HEK293 (cell line): ENCODE data around the gene PDE6C.

ENCODE experiments used
- GLI4 ChIP-seq: fragments of 450-650 bp; formaldehyde crosslinking; IDR thresholded peaks from 2 replicates; pipeline ENCODE4 v1.5.1; 2016; ENCODE audit warnings: missing biosample characterization, missing genetic modification characterization
- HIC1 ChIP-seq: fragments of 450-650 bp; formaldehyde crosslinking; IDR thresholded peaks from 2 replicates; pipeline ENCODE4 v1.5.1; 2016; ENCODE audit warnings: missing biosample characterization, missing genetic modification characterization
- KLF7 ChIP-seq: fragments of 450-650 bp; formaldehyde crosslinking; IDR thresholded peaks from 2 replicates; pipeline ENCODE4 v1.5.1; 2016; ENCODE audit warnings: missing biosample characterization, missing genetic modification characterization, borderline replicate concordance
- MEIS1 ChIP-seq: sonication (generic); formaldehyde crosslinking; IDR thresholded peaks from 2 replicates; pipeline ENCODE4 v1.8.1; 2022; ENCODE audit warnings: missing genetic modification reagents, mild to moderate bottlenecking, borderline replicate concordance
- ZNF114 ChIP-seq: fragments of 450-650 bp; formaldehyde crosslinking; IDR thresholded peaks from 2 replicates; pipeline ENCODE4 v1.5.0; 2017; ENCODE audit warnings: missing biosample characterization, missing genetic modification characterization
- ZNF155 ChIP-seq: fragments of 450-650 bp; formaldehyde crosslinking; IDR thresholded peaks from 2 replicates; pipeline ENCODE4 v1.5.1; 2016; ENCODE audit warnings: missing biosample characterization, missing genetic modification characterization
- ZNF239 ChIP-seq: fragments of 450-650 bp; formaldehyde crosslinking; IDR thresholded peaks from 2 replicates; pipeline ENCODE4 v1.5.1; 2016; ENCODE audit warnings: missing biosample characterization, missing genetic modification characterization
- ZNF26 ChIP-seq: fragments of 450-650 bp; formaldehyde crosslinking; IDR thresholded peaks from 2 replicates; pipeline ENCODE4 v1.5.1; 2016; ENCODE audit warnings: missing biosample characterization, missing genetic modification characterization
- ZNF324 ChIP-seq: fragments of 450-650 bp; formaldehyde crosslinking; IDR thresholded peaks from 2 replicates; pipeline ENCODE4 v1.5.1; 2016; ENCODE audit warnings: missing biosample characterization, missing genetic modification characterization
- ZNF37A ChIP-seq: fragments of 450-650 bp; IDR thresholded peaks from 2 replicates; pipeline ENCODE4 v1.5.1; 2018; ENCODE audit warnings: missing biosample characterization, missing genetic modification characterization
- ZNF416 ChIP-seq: fragments of 450-650 bp; formaldehyde crosslinking; IDR thresholded peaks from 2 replicates; pipeline ENCODE4 v1.5.1; 2016; ENCODE audit warnings: missing biosample characterization, missing genetic modification characterization
- ZNF530 ChIP-seq: fragments of 450-650 bp; formaldehyde crosslinking; IDR thresholded peaks from 2 replicates; pipeline ENCODE4 v1.5.1; 2016; ENCODE audit warnings: low read depth, missing biosample characterization, missing genetic modification characterization
- ZNF544 ChIP-seq: fragments of 450-650 bp; formaldehyde crosslinking; IDR thresholded peaks from 2 replicates; pipeline ENCODE4 v1.5.0; 2017; ENCODE audit warnings: missing biosample characterization, missing genetic modification characterization
- ZNF596 ChIP-seq: fragments of 450-650 bp; IDR thresholded peaks from 2 replicates; pipeline ENCODE4 v1.5.0; 2018; ENCODE audit warnings: missing biosample characterization, mild to moderate bottlenecking, missing genetic modification characterization, moderate library complexity
- ZNF629 ChIP-seq: fragments of 450-650 bp; formaldehyde crosslinking; IDR thresholded peaks from 2 replicates; pipeline ENCODE4 v1.5.1; 2017; ENCODE audit warnings: missing biosample characterization, missing genetic modification characterization
- ZNF654 ChIP-seq: fragments of 450-650 bp; formaldehyde crosslinking; IDR thresholded peaks from 2 replicates; pipeline ENCODE4 v1.5.1; 2016; ENCODE audit warnings: low read depth, missing biosample characterization, missing genetic modification characterization
- ZNF692 ChIP-seq: fragments of 450-650 bp; formaldehyde crosslinking; IDR thresholded peaks from 2 replicates; pipeline ENCODE4 v1.5.1; 2016; ENCODE audit warnings: missing biosample characterization, missing genetic modification characterization
- ZNF76 ChIP-seq: fragments of 450-650 bp; formaldehyde crosslinking; IDR thresholded peaks from 2 replicates; pipeline ENCODE4; 2016; ENCODE audit warnings: low read depth, missing biosample characterization, missing genetic modification characterization, borderline replicate concordance
- ZNF768 ChIP-seq: fragments of 450-650 bp; formaldehyde crosslinking; IDR thresholded peaks from 2 replicates; pipeline ENCODE4 v1.5.1; 2018; ENCODE audit warnings: missing biosample characterization, mild to moderate bottlenecking, missing genetic modification characterization
- ZSCAN16 ChIP-seq: fragments of 450-650 bp; formaldehyde crosslinking; IDR thresholded peaks from 2 replicates; pipeline ENCODE4 v1.5.1; 2016; ENCODE audit warnings: missing biosample characterization, missing genetic modification characterization
- ZSCAN4 ChIP-seq: fragments of 450-650 bp; formaldehyde crosslinking; IDR thresholded peaks from 2 replicates; pipeline ENCODE4 v1.5.1; 2017; ENCODE audit warnings: missing biosample characterization, missing genetic modification characterization
- TF ChIP-seq, protein P1 (sequence below): fragments of 450-650 bp; formaldehyde crosslinking; IDR thresholded peaks from 2 replicates; pipeline ENCODE4 v1.5.1; 2016; ENCODE audit warnings: missing biosample characterization, missing genetic modification characterization
- TF ChIP-seq, protein P2 (sequence below): fragments of 450-650 bp; formaldehyde crosslinking; IDR thresholded peaks from 2 replicates; pipeline ENCODE4 v1.5.1; 2017; ENCODE audit warnings: missing biosample characterization, missing genetic modification characterization
- TF ChIP-seq, protein P3 (sequence below): fragments of 450-650 bp; formaldehyde crosslinking; IDR thresholded peaks from 2 replicates; pipeline ENCODE4 v1.5.1; 2016; ENCODE audit warnings: missing biosample characterization, missing genetic modification characterization
- TF ChIP-seq, protein P4 (sequence below): fragments of 450-650 bp; formaldehyde crosslinking; IDR thresholded peaks from 2 replicates; pipeline ENCODE4 v1.5.1; 2016; ENCODE audit warnings: missing biosample characterization, missing genetic modification characterization

Gene PDE6C

DNA sequence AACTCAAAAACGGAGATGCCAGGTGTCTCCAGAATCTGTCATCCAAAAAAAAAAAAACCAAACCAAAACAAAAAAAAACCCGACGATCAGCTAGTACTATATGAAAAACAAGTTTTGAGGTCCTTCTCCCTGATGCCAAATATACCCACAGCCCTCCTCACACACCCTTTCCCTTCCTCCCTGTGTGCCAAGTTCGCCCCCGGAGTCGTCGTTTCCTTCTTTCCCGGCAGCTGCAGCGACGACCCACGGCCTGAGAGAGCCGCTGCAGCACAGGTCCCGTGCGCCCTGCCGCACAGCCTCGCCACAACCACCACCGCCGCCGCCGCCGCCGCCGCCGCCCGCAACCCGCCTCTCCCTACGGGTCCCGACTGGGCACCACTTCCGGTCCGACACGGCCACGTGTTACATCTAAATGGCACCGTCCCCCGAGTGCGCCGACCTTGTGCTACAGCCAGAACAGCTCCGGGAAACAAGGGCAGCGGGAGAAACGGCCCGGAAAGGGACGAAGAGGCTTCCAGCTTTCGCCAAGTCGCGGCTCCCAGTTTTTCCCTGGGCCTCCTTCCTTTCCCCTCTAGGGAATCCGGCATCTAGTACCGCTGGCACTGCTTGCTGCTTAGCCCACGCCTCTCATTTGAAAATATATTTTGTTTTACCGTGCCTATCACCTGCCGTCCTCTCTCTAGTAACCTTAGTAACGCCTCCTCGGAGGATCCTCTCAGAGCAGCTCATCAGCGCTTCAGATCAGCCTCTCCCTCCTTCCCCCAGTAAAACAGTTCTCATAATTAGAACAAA, 90.1 kb downstream of the PDE6C start, which contains the start of gene FRA10AC1 (continued):
- TF ChIP-seq, protein P1, sequence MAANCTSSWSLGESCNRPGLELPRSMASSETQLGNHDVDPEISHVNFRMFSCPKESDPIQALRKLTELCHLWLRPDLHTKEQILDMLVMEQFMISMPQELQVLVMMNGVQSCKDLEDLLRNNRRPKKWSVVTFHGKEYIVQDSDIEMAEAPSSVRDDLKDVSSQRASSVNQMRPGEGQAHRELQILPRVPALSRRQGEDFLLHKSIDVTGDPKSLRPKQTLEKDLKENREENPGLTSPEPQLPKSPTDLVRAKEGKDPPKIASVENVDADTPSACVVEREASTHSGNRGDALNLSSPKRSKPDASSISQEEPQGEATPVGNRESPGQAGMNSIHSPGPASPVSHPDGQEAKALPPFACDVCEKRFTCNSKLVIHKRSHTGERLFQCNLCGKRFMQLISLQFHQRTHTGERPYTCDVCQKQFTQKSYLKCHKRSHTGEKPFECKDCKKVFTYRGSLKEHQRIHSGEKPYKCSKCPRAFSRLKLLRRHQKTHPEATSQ (tag by site-specific recombination) = peak; percentile 100
- TF ChIP-seq ZNF26 (tag by site-specific recombination) (no peak), ZNF114 (tag by site-specific recombination) (no peak), ZNF544 (tag by site-specific recombination) (no peak), ZNF768 (tag by site-specific recombination) (peak; percentile 8; the same call in 1 of the 2 replicates), GLI4 (peak; percentile 99), MEIS1 (CRISPR knock-in tag) (no peak), ZNF324 (tag by site-specific recombination) (peak; percentile 99), ZNF155 (tag by site-specific recombination) (no peak), HIC1 (tag by site-specific recombination) (peak; percentile 98), ZNF76 (tag by site-specific recombination) (peak; percentile 89), KLF7 (tag by site-specific recombination) (peak; percentile 85; the same call in 1 of the 2 replicates), ZNF37A (tag by site-specific recombination) (peak; percentile 55), ZNF239 (tag by site-specific recombination) (peak; percentile 78; the same call in 1 of the 2 replicates), ZSCAN16 (tag by site-specific recombination) (0 out of 2 replicates have a peak, but pooled peaks have one; percentile 54), ZNF416 (tag by site-specific recombination) (no peak), ZNF654 (tag by site-specific recombination) (peak; percentile 44), ZSCAN4 (tag by site-specific recombination) (peak; percentile 72), ZNF692 (tag by site-specific recombination) (peak; percentile 95), ZNF629 (tag by site-specific recombination) (peak; percentile 88), ZNF530 (tag by site-specific recombination) (no peak; the same call in 1 of the 2 replicates), ZNF596 (tag by site-specific recombination) (peak; percentile 77)
- TF ChIP-seq, protein P2, sequence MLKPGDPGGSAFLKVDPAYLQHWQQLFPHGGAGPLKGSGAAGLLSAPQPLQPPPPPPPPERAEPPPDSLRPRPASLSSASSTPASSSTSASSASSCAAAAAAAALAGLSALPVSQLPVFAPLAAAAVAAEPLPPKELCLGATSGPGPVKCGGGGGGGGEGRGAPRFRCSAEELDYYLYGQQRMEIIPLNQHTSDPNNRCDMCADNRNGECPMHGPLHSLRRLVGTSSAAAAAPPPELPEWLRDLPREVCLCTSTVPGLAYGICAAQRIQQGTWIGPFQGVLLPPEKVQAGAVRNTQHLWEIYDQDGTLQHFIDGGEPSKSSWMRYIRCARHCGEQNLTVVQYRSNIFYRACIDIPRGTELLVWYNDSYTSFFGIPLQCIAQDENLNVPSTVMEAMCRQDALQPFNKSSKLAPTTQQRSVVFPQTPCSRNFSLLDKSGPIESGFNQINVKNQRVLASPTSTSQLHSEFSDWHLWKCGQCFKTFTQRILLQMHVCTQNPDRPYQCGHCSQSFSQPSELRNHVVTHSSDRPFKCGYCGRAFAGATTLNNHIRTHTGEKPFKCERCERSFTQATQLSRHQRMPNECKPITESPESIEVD (tag by site-specific recombination) = no peak
- TF ChIP-seq, protein P3, sequence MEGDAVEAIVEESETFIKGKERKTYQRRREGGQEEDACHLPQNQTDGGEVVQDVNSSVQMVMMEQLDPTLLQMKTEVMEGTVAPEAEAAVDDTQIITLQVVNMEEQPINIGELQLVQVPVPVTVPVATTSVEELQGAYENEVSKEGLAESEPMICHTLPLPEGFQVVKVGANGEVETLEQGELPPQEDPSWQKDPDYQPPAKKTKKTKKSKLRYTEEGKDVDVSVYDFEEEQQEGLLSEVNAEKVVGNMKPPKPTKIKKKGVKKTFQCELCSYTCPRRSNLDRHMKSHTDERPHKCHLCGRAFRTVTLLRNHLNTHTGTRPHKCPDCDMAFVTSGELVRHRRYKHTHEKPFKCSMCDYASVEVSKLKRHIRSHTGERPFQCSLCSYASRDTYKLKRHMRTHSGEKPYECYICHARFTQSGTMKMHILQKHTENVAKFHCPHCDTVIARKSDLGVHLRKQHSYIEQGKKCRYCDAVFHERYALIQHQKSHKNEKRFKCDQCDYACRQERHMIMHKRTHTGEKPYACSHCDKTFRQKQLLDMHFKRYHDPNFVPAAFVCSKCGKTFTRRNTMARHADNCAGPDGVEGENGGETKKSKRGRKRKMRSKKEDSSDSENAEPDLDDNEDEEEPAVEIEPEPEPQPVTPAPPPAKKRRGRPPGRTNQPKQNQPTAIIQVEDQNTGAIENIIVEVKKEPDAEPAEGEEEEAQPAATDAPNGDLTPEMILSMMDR (tag by site-specific recombination) = peak; percentile 97
- TF ChIP-seq, protein P4, sequence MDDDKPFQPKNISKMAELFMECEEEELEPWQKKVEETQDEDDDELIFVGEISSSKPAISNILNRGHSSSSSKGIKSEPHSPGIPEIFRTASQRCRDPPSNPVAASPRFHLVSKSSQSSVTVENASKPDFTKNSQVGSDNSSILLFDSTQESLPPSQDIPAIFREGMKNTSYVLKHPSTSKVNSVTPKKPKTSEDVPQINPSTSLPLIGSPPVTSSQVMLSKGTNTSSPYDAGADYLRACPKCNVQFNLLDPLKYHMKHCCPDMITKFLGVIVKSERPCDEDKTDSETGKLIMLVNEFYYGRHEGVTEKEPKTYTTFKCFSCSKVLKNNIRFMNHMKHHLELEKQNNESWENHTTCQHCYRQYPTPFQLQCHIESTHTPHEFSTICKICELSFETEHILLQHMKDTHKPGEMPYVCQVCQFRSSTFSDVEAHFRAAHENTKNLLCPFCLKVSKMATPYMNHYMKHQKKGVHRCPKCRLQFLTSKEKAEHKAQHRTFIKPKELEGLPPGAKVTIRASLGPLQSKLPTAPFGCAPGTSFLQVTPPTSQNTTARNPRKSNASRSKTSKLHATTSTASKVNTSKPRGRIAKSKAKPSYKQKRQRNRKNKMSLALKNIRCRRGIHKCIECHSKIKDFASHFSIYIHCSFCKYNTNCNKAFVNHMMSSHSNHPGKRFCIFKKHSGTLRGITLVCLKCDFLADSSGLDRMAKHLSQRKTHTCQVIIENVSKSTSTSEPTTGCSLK (tag by site-specific recombination) = no peak
